Kidney epithelial cell (primary cell): Measurements from ENCODE around the gene CLEC5A. TPM values are rescaled to one million over a fixed set of nuclear protein-coding genes. Genes with fewer than 3 reads are reported as not detected.
"Not testable (repeated sequence)": the region's sequence is repeated elsewhere in the genome, so short reads cannot be mapped to it uniquely, and the experiment has no call there.

ENCODE experiments used
- DNase-seq: peaks from one replicate; pipeline ENCODE4 v3.0.0-alpha.2; 2010; ENCODE audit warnings: low read depth
- H3K27me3 ChIP-seq: 2 replicates; pipeline ENCODE4 v1.6.0; 2011; ENCODE audit warnings: low read length; ENCODE audit not compliant: control insufficient read depth, insufficient read depth
- H3K36me3 ChIP-seq: 2 replicates; pipeline ENCODE4 v1.5.1; 2011; ENCODE audit warnings: low read length; ENCODE audit not compliant: control insufficient read depth, insufficient read depth
- H3K4me3 ChIP-seq: 2 replicates; pipeline ENCODE4 v1.5.1; 2011; ENCODE audit warnings: low read depth, mild to moderate bottlenecking, control low read depth, low read length
- total RNA-seq: library from RNA; depleted of rRNA; stranded (reverse); fragments of >200 nt; gene quantifications from 2 replicates; pipeline ENCODE4 v1.2.3, GENCODE V29; 2015
- TF ChIP-seq, protein P1 (sequence below): IDR thresholded peaks from 2 replicates; pipeline ENCODE4 v1.5.1; 2011; ENCODE audit warnings: mild to moderate bottlenecking, moderate library complexity, low read length, control low read depth, inconsistent platforms; ENCODE audit not compliant: insufficient read depth, poor library complexity, severe bottlenecking

Gene CLEC5A
- total RNA-seq, 1 donor from 2014 or later = not detected

GRCh38 chr7:141986923-141987322 is 40.1 kb upstream of the CLEC5A start:
- H3K4me3 ChIP-seq = no peak overlapping the region
- TF ChIP-seq, protein P1, sequence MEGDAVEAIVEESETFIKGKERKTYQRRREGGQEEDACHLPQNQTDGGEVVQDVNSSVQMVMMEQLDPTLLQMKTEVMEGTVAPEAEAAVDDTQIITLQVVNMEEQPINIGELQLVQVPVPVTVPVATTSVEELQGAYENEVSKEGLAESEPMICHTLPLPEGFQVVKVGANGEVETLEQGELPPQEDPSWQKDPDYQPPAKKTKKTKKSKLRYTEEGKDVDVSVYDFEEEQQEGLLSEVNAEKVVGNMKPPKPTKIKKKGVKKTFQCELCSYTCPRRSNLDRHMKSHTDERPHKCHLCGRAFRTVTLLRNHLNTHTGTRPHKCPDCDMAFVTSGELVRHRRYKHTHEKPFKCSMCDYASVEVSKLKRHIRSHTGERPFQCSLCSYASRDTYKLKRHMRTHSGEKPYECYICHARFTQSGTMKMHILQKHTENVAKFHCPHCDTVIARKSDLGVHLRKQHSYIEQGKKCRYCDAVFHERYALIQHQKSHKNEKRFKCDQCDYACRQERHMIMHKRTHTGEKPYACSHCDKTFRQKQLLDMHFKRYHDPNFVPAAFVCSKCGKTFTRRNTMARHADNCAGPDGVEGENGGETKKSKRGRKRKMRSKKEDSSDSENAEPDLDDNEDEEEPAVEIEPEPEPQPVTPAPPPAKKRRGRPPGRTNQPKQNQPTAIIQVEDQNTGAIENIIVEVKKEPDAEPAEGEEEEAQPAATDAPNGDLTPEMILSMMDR = no peak
- no peak for DNase-seq

GRCh38 chr7:141985926-141986325 is 39.2 kb upstream of the CLEC5A start:
- not testable (repeated sequence) for H3K27me3 ChIP-seq, H3K4me3 ChIP-seq, DNase-seq, H3K36me3 ChIP-seq

More at GRCh38 chr7:141986923-141987322, 40.1 kb upstream of the CLEC5A start:
- Histone ChIP-seq H3K36me3 (no peaks in the 10 kb centered on the region), H3K27me3 (no peaks in the 10 kb centered on the region)

- TF ChIP-seq, protein P1 = no peak
- H3K4me3 ChIP-seq = no peak overlapping the region
- no peaks in the 10 kb centered on the region for H3K27me3 ChIP-seq
- DNase-seq = no peak
- H3K36me3 ChIP-seq = no peaks in the 10 kb centered on the region
Measured at GRCh38 chr7:141979568-141979967, 32.8 kb upstream of the CLEC5A start.

GRCh38 chr7:141978351-141978750 is 31.6 kb upstream of the CLEC5A start:
- H3K36me3 ChIP-seq = no peaks in the 10 kb centered on the region
- no peak for DNase-seq
- TF ChIP-seq, protein P1 = no peak
- H3K4me3 ChIP-seq = no peak overlapping the region
- H3K27me3 ChIP-seq = no peaks in the 10 kb centered on the region

GRCh38 chr7:141976524-141977245 is 29.9 kb upstream of the CLEC5A start:
- TF ChIP-seq, protein P1 = no peak
- no peak for DNase-seq
- no peaks in the 10 kb centered on the region for H3K36me3 ChIP-seq
- H3K27me3 ChIP-seq = no peaks in the 10 kb centered on the region
- no peak overlapping the region for H3K4me3 ChIP-seq

DNA sequence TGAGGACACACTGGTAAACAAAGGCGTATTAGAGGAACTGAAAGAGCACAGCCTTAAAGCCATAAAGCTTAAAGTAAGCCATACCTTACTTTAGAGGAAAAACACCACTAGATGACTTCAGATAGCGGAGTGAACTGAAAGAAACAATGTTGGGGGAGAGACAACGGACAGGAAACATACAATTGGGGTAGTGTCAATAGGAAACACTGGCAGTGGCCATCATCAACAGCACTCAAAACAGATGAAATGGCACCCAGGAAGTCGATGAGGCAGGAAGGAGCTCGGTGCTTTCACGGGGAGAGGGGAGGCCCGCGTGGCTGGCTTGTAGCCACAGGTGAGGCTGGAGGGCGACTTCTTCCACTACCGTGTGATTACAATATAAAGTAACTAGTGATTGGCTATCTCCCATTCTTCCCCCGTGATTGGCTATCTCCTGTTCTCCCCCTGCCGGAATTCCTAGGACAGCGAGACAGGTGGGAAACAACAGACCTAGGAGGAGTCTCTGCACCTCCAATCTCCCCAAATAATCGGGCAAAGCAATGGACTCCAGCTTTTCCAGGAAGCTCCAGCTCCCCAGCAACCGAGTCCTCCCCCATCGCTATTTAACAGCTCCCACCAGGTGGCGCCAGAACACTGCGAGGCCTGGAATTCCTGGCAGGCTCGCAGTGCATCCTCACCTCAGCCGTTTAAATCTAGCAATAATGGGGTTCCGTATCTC is 29.2 kb upstream of the CLEC5A start:
- no peaks in the 10 kb centered on the region for H3K27me3 ChIP-seq
- TF ChIP-seq, protein P1 = peak; percentile 96
- H3K4me3 ChIP-seq = peak overlapping the region; percentile 16
- H3K36me3 ChIP-seq = no peaks in the 10 kb centered on the region
- DNase-seq = no peak
